ENCODE measurements around the gene GCK.

The GCK gene

DNA sequence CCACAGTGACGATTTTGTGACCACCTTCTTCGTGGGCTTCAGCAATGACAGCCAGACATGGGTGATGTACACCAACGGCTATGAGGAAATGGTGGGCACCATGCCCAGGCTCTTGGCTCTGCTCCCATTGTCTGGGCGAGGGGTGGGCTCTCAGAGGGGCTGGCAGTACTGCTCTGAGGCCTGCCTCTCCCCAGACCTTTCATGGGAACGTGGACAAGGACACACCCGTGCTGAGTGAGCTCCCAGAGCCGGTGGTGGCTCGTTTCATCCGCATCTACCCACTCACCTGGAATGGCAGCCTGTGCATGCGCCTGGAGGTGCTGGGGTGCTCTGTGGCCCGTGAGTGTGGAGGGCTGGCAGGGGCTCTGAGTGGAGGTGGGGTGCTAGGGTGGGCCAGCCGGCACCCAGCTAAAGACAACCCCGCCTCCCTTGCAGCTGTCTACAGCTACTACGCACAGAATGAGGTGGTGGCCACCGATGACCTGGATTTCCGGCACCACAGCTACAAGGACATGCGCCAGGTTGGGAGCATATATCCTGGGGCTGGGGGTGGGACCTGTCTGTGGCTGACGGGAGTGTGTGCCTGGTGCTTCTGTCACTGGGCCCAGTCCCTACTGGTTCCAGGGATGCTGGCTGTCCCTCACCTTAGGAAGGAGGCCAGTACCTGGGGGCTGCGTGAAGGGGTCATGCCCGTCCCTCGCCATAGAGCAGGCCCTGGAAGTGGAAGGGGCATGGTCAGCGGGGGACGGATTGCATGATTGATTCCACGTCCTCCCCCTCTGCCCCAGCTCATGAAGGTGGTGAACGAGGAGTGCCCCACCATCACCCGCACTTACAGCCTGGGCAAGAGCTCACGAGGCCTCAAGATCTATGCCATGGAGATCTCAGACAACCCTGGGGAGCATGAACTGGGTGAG, 78.3 kb downstream of the GCK start:
- TF ChIP-seq CTCF (IDR thresholded peaks at IDR 0.05; ENCODE audit: borderline replicate concordance, control extremely low read depth, extremely low read depth, insufficient read depth, missing control alignments): no peak
- DNase-seq (ENCODE audit: low spot score): no peak
- in situ Hi-C loops (cut with MboI; ENCODE audit: low sequenced_read_pairs, unreplicated experiment): no loop called here

DNA sequence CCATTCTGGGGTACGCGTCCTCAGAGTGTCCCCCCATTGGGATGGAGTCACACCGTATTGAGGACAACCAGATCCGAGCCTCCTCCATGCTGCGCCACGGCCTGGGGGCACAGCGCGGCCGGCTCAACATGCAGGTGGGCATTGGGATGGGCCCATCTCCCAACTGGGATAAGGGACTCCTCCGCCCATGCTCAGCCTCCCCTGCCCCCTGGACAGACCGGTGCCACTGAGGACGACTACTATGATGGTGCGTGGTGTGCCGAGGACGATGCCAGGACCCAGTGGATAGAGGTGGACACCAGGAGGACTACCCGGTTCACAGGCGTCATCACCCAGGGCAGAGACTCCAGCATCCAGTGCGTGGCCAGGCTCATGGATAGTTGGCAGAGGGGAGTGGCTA, 79.2 kb downstream of the GCK start:
- TF ChIP-seq CTCF (IDR thresholded peaks at IDR 0.05; ENCODE audit: borderline replicate concordance, control extremely low read depth, extremely low read depth, insufficient read depth, missing control alignments): no peak
- no peak for DNase-seq (ENCODE audit: low spot score)
- in situ Hi-C loops (cut with MboI; ENCODE audit: low sequenced_read_pairs, unreplicated experiment): no loop called here

- no peak for TF ChIP-seq CTCF (IDR thresholded peaks at IDR 0.05; ENCODE audit: borderline replicate concordance, control extremely low read depth, extremely low read depth, insufficient read depth, missing control alignments)
- DNase-seq (ENCODE audit: low spot score): peak; percentile 41
- in situ Hi-C loops (cut with MboI; ENCODE audit: low sequenced_read_pairs, unreplicated experiment): no loop called here
Measured at GRCh38 chr7:44108768-44109750, 80.2 kb downstream of the GCK start.

DNA sequence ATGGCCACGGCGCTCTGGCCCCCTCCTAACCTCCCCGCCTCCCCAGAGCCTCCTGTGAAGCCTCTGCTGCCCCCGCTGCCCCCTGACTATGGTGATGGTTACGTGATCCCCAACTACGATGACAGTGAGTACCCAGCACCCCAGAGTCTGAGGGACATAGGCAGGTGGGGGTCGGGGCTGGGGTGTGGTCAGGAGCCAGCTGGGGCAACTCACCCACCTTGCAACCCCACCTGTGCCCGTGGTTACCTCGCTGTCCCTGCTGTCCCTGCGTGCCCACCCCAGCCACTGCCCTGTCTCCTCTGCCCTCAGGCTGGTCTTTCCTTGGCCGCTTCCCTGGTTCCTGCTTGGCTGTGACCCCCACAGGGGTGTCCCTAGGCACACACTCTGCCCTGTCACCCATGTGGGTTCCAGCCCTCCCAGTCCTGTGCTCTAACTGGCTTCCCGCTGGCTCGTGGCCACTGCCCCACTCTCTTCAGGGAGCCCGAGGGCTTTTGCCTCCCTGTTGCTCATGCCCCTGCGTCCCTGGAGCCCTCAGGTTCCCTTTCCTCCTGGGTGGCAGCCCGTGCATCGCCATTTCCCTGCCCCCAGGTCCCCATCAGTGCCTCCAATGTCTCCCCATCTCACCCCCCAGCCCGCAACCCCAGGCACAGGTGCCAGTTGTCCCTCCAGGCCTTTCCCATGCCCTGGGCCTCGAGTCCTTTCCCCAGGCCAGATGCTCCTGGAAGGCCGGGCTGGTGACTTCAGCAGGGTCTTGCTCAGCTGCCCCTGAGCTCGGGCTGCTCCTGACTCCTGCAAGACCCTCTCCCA, 81.1 kb downstream of the GCK start:
- DNase-seq (ENCODE audit: low spot score): no peak
- TF ChIP-seq CTCF (IDR thresholded peaks at IDR 0.05; ENCODE audit: borderline replicate concordance, control extremely low read depth, extremely low read depth, insufficient read depth, missing control alignments): no peak
- in situ Hi-C loops (cut with MboI; ENCODE audit: low sequenced_read_pairs, unreplicated experiment): no loop called here

DNA sequence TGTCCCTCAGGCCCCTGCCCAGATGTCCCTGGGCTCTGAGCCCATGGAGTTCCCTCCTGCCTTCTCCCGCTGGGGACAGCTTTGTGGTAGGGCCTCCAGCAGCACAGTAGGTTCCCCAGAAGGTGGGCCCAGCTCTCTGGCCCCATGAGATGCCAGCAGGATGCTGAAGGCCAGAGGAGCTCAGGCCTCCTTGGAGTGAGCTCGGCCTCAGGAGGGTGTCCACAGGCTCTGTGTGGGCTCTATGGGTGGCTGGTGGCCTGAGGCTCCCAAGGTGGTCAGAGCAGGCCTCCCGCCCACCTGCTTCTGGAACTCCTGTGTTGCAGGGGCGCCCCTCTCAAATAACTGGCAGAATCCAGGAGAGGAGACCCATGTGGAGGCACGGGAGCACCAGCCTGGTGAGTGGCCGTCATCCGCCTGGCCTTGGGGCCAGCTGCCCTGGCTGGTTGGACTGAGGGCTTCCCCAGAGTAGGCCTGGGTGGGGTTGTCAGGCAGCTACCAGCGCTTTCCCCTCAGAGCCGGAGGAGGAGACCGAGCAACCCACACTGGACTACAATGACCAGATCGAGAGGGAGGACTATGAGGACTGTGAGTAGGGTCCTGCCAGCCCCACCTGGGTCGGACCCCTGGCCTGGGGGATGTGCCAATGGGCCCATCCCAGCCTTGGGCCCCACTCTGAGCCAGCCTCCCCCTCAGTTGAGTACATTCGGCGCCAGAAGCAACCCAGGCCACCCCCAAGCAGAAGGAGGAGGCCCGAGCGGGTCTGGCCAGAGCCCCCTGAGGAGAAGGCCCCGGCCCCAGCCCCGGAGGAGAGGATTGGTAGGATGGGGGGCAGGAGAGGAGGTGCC, 81.9 kb downstream of the GCK start:
- in situ Hi-C loops (cut with MboI; ENCODE audit: low sequenced_read_pairs, unreplicated experiment): no loop called here
- no peak for DNase-seq (ENCODE audit: low spot score)
- TF ChIP-seq CTCF (IDR thresholded peaks at IDR 0.05; ENCODE audit: borderline replicate concordance, control extremely low read depth, extremely low read depth, insufficient read depth, missing control alignments): no peak

All from GM13976 (cell line).